Fibroblast of the aortic adventitia (primary cell): ENCODE results near the gene MIPEP. TPM values are rescaled to one million over a fixed set of nuclear protein-coding genes. Genes with fewer than 3 reads are reported as not detected.
"Not testable (repeated sequence)": the region's sequence is repeated elsewhere in the genome, so short reads cannot be mapped to it uniquely, and the experiment has no call there.

Experiments
- DNase-seq: peaks from one replicate; pipeline ENCODE4 v3.0.0-alpha.2; 2010; ENCODE audit warnings: low read depth
- H3K4me3 ChIP-seq: 2 replicates; pipeline ENCODE4 v1.5.1; 2011; ENCODE audit warnings: low read depth, mild to moderate bottlenecking, control low read depth, low read length, moderate library complexity
- CTCF ChIP-seq: IDR thresholded peaks from 2 replicates; pipeline ENCODE4 v1.5.1; 2011; ENCODE audit warnings: mild to moderate bottlenecking, low read length, control low read depth, inconsistent platforms; ENCODE audit not compliant: insufficient read depth
- total RNA-seq: library from RNA; depleted of rRNA; stranded (reverse); fragments of >200 nt; gene quantifications from 2 replicates; pipeline ENCODE4 v1.2.3, GENCODE V29; 2012; ENCODE audit warnings: low replicate concordance

The MIPEP gene
- total RNA-seq, 1 donor: 28.1 TPM

GRCh38 chr13:23763318-23763717, 125.9 kb downstream of the MIPEP start:
- no peak overlapping the region for H3K4me3 ChIP-seq
- DNase-seq: no peak
- TF ChIP-seq CTCF: no peak

GRCh38 chr13:23761760-23762159, 127.4 kb downstream of the MIPEP start:
- not testable (repeated sequence) for H3K4me3 ChIP-seq, DNase-seq

- no peak overlapping the region for H3K4me3 ChIP-seq
- no peak for TF ChIP-seq CTCF
- DNase-seq: no peak
Measured at GRCh38 chr13:23760000-23760399, 129.2 kb downstream of the MIPEP start.

GRCh38 chr13:23758798-23759527, 130.2 kb downstream of the MIPEP start:
- TF ChIP-seq CTCF: no peak
- H3K4me3 ChIP-seq: no peak overlapping the region
- DNase-seq: peak; percentile 47

- H3K4me3 ChIP-seq: no peak overlapping the region
- TF ChIP-seq CTCF: no peak
- no peak for DNase-seq
Measured at GRCh38 chr13:23754997-23755396, 134.2 kb downstream of the MIPEP start.

- no peak for TF ChIP-seq CTCF
- no peak overlapping the region for H3K4me3 ChIP-seq
- DNase-seq: peak; percentile 37
Measured at GRCh38 chr13:23754506-23754905, 134.7 kb downstream of the MIPEP start.

GRCh38 chr13:23753458-23753857, 135.7 kb downstream of the MIPEP start:
- H3K4me3 ChIP-seq: no peak overlapping the region
- no peak for TF ChIP-seq CTCF
- DNase-seq: peak; percentile 47
